Fibroblast of upper back skin (primary cell): ENCODE measurements around the gene POU6F2.

Experiments
- DNase-seq: peaks from one replicate; pipeline ENCODE4 v3.0.0-alpha.2; 2013

Gene POU6F2

GRCh38 chr7:39069896-39070881 lies 92.5 kb downstream of the POU6F2 start:
- no peak for DNase-seq

GRCh38 chr7:39071116-39071515 lies 93.4 kb downstream of the POU6F2 start:
- DNase-seq: no peak

- DNase-seq: peak; percentile 14
Measured at GRCh38 chr7:39073432-39073831, 95.7 kb downstream of the POU6F2 start.

- DNase-seq: no peak
Measured at GRCh38 chr7:39075210-39075609, 97.5 kb downstream of the POU6F2 start.

- DNase-seq: no peak
Measured at GRCh38 chr7:39083781-39084180, 106.1 kb downstream of the POU6F2 start.

- DNase-seq: no peak
Measured at GRCh38 chr7:39084349-39084748, 106.6 kb downstream of the POU6F2 start.

GRCh38 chr7:39085189-39085588 lies 107.5 kb downstream of the POU6F2 start:
- DNase-seq: no peak

GRCh38 chr7:39085590-39086049 lies 107.9 kb downstream of the POU6F2 start:
- no peak for DNase-seq

- no peak for DNase-seq
Measured at GRCh38 chr7:39086638-39087360, 109.1 kb downstream of the POU6F2 start.

GRCh38 chr7:39088730-39089593 lies 111.3 kb downstream of the POU6F2 start:
- no peak for DNase-seq

GRCh38 chr7:39091145-39091544 lies 113.4 kb downstream of the POU6F2 start:
- DNase-seq: no peak

- DNase-seq: no peak
Measured at GRCh38 chr7:39091774-39092173, 114.1 kb downstream of the POU6F2 start.

GRCh38 chr7:39094731-39095130 lies 117.0 kb downstream of the POU6F2 start:
- no peak for DNase-seq

GRCh38 chr7:39095875-39096619 lies 118.3 kb downstream of the POU6F2 start:
- peak; percentile 22 for DNase-seq

GRCh38 chr7:39098506-39098905 lies 120.8 kb downstream of the POU6F2 start:
- DNase-seq: no peak

GRCh38 chr7:39099146-39099545 lies 121.4 kb downstream of the POU6F2 start:
- DNase-seq: no peak

GRCh38 chr7:39100270-39100669 lies 122.6 kb downstream of the POU6F2 start:
- DNase-seq: no peak

GRCh38 chr7:39102234-39102633 lies 124.5 kb downstream of the POU6F2 start:
- DNase-seq: no peak

GRCh38 chr7:39105720-39106119 lies 128.0 kb downstream of the POU6F2 start:
- DNase-seq: no peak

GRCh38 chr7:39125846-39126245 lies 148.1 kb downstream of the POU6F2 start:
- DNase-seq: no peak

GRCh38 chr7:39127058-39127457 lies 149.3 kb downstream of the POU6F2 start:
- no peak for DNase-seq

- no peak for DNase-seq
Measured at GRCh38 chr7:39128287-39128843, 150.7 kb downstream of the POU6F2 start.
